ENCODE data around the gene ANO10.

ANO10 gene

DNA sequence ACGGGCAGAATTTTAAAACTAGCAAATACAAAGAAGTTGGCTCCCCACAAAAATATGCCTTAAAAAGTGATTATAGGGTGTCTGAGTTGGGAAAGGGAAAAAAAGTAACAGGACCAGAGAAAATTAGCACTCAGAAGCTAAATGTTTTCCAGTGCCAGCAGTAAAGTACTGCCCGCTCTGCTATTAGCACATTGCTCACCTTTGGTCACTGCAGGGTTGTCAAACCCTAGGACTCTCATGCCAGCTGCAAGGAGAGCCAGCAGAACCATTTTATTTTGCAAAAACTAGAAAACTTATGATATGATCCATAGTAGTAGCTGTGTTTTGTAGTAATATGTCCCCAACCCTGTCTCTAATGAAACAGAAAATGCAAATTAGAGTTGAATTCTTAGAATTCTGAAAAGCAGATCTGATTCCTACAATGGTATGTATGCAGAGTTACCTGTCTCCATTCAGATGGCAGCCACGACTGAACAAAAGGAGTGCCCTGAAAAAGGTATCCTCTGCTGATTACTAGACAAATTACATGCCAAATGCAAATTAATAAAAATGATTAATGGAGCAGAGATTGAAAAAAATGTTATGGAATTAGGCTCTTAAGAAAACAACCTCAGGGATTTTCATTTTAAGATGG is 185.2 kb downstream of the ANO10 start:
- Histone ChIP-seq H3K9ac (ENCODE audit: low read depth in 1 of 2, low read length in 2 of 2) (no peak overlapping the region), H3K4me3 (ENCODE audit: low read depth in 1 of 2, low read length in 2 of 2) (no peak overlapping the region)

GRCh38 chr3:43435706-43436105 is 186.1 kb downstream of the ANO10 start:
- H3K27me3 ChIP-seq (ENCODE audit: control insufficient read depth in 1 of 2, insufficient read depth in 2 of 2, low read length in 2 of 2), result no peaks in the 10 kb centered on the region
- no peak overlapping the region for H3K4me3 ChIP-seq (ENCODE audit: low read depth in 1 of 2, low read length in 2 of 2)
- H3K9ac ChIP-seq (ENCODE audit: low read depth in 1 of 2, low read length in 2 of 2), result no peak overlapping the region
- H3K4me1 ChIP-seq (ENCODE audit: control insufficient read depth in 1 of 2, insufficient read depth in 2 of 2, low read length in 2 of 2), result no peaks in the 10 kb centered on the region
- no peak overlapping the region for H3K27ac ChIP-seq (ENCODE audit: low read depth, low read length)
- no peaks in the 10 kb centered on the region for H3K9me3 ChIP-seq (ENCODE audit: control insufficient read depth in 1 of 2, low read length in 2 of 2)
- H3K36me3 ChIP-seq (ENCODE audit: control insufficient read depth in 1 of 2, insufficient read depth in 2 of 2, low read length in 2 of 2), result peaks cover 0 to 6% of the 10 kb centered on the region in 2 donors

More for the DNA sequence above, 185.2 kb downstream of the ANO10 start:
- H3K27me3 ChIP-seq (ENCODE audit: control insufficient read depth in 1 of 2, insufficient read depth in 2 of 2, low read length in 2 of 2), result no peaks in the 10 kb centered on the region
- H3K27ac ChIP-seq (ENCODE audit: low read depth, low read length), result no peak overlapping the region
- no peaks in the 10 kb centered on the region for H3K4me1 ChIP-seq (ENCODE audit: control insufficient read depth in 1 of 2, insufficient read depth in 2 of 2, low read length in 2 of 2)
- no peaks in the 10 kb centered on the region for H3K9me3 ChIP-seq (ENCODE audit: control insufficient read depth in 1 of 2, low read length in 2 of 2)
- H3K36me3 ChIP-seq (ENCODE audit: control insufficient read depth in 1 of 2, insufficient read depth in 2 of 2, low read length in 2 of 2), result peaks cover 0 to 3% of the 10 kb centered on the region in 2 donors

GRCh38 chr3:43434431-43434830 is 187.4 kb downstream of the ANO10 start:
- H3K27ac ChIP-seq (ENCODE audit: low read depth, low read length), result no peak overlapping the region
- H3K9me3 ChIP-seq (ENCODE audit: control insufficient read depth in 1 of 2, low read length in 2 of 2), result no peaks in the 10 kb centered on the region
- H3K27me3 ChIP-seq (ENCODE audit: control insufficient read depth in 1 of 2, insufficient read depth in 2 of 2, low read length in 2 of 2), result no peaks in the 10 kb centered on the region

DNA sequence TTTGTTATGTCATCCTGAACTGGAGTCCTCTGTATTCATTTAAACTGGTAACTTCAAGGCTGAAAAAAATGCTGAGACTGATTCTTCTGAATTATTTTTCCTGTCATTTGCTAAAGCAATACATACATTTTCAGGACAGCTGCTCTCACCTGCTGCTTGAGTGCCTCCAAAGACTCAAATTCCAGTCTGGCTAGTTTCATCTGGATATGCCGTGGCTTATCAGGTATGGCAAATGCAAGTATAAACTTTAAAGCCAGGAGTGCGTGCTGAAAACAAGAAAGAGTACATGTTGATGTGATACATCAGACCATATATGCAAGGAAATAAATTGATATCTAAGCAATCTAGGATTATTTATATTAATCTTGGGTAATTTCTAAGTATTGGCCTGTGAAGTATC is 189.3 kb downstream of the ANO10 start:
- H3K9me3 ChIP-seq (ENCODE audit: control insufficient read depth in 1 of 2, low read length in 2 of 2), result no peaks in the 10 kb centered on the region
- no peaks in the 10 kb centered on the region for H3K27me3 ChIP-seq (ENCODE audit: control insufficient read depth in 1 of 2, insufficient read depth in 2 of 2, low read length in 2 of 2)
- H3K4me3 ChIP-seq (ENCODE audit: low read depth in 1 of 2, low read length in 2 of 2), result no peak overlapping the region
- H3K27ac ChIP-seq (ENCODE audit: low read depth, low read length), result no peak overlapping the region
- H3K36me3 ChIP-seq (ENCODE audit: control insufficient read depth in 1 of 2, insufficient read depth in 2 of 2, low read length in 2 of 2), result peaks cover 0 to 6% of the 10 kb centered on the region in 2 donors
- no peak overlapping the region for H3K9ac ChIP-seq (ENCODE audit: low read depth in 1 of 2, low read length in 2 of 2)
- H3K4me1 ChIP-seq (ENCODE audit: control insufficient read depth in 1 of 2, insufficient read depth in 2 of 2, low read length in 2 of 2), result no peaks in the 10 kb centered on the region

More at GRCh38 chr3:43434431-43434830, 187.4 kb downstream of the ANO10 start:
- Histone ChIP-seq H3K9ac (ENCODE audit: low read depth in 1 of 2, low read length in 2 of 2) (no peak overlapping the region), H3K4me1 (ENCODE audit: control insufficient read depth in 1 of 2, insufficient read depth in 2 of 2, low read length in 2 of 2) (no peaks in the 10 kb centered on the region), H3K4me3 (ENCODE audit: low read depth in 1 of 2, low read length in 2 of 2) (no peak overlapping the region), H3K36me3 (ENCODE audit: control insufficient read depth in 1 of 2, insufficient read depth in 2 of 2, low read length in 2 of 2) (peaks cover 0 to 6% of the 10 kb centered on the region in 2 donors)

GRCh38 chr3:43426388-43426787 is 195.4 kb downstream of the ANO10 start:
- Histone ChIP-seq H3K9me3 (ENCODE audit: control insufficient read depth in 1 of 2, low read length in 2 of 2) (peaks cover 0 to 3% of the 10 kb centered on the region in 2 donors), H3K36me3 (ENCODE audit: control insufficient read depth in 1 of 2, insufficient read depth in 2 of 2, low read length in 2 of 2) (peaks cover 0 to 1% of the 10 kb centered on the region in 2 donors), H3K9ac (ENCODE audit: low read depth in 1 of 2, low read length in 2 of 2) (no peak overlapping the region), H3K4me3 (ENCODE audit: low read depth in 1 of 2, low read length in 2 of 2) (no peak overlapping the region), H3K27ac (ENCODE audit: low read depth, low read length) (no peak overlapping the region), H3K27me3 (ENCODE audit: control insufficient read depth in 1 of 2, insufficient read depth in 2 of 2, low read length in 2 of 2) (no peaks in the 10 kb centered on the region), H3K4me1 (ENCODE audit: control insufficient read depth in 1 of 2, insufficient read depth in 2 of 2, low read length in 2 of 2) (no peaks in the 10 kb centered on the region)

DNA sequence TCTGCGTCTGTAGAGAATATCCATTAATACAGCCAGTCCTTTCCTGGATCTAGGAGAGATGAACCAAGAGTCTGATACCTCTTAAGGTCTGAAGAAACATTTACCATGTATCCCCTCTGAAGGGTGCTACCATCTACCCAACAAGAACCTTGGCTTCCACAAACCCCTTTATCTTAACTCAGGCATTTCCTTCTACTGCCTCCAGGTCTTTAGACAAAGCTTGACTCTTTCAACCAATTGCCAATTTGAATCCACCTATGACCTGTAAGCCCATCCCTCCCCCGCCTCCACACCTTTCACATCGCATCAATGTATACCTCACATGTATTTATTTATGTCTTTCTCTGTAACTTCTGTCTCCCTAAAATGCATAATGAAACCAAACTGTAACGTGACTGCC is 196.0 kb downstream of the ANO10 start:
- no peak overlapping the region for H3K4me3 ChIP-seq (ENCODE audit: low read depth in 1 of 2, low read length in 2 of 2)
- H3K9ac ChIP-seq (ENCODE audit: low read depth in 1 of 2, low read length in 2 of 2), result no peak overlapping the region
- no peak overlapping the region for H3K27ac ChIP-seq (ENCODE audit: low read depth, low read length)
- H3K36me3 ChIP-seq (ENCODE audit: control insufficient read depth in 1 of 2, insufficient read depth in 2 of 2, low read length in 2 of 2), result peaks cover 0 to 3% of the 10 kb centered on the region in 2 donors
- peaks cover 0 to 3% of the 10 kb centered on the region in 2 donors for H3K9me3 ChIP-seq (ENCODE audit: control insufficient read depth in 1 of 2, low read length in 2 of 2)
- no peaks in the 10 kb centered on the region for H3K4me1 ChIP-seq (ENCODE audit: control insufficient read depth in 1 of 2, insufficient read depth in 2 of 2, low read length in 2 of 2)
- no peaks in the 10 kb centered on the region for H3K27me3 ChIP-seq (ENCODE audit: control insufficient read depth in 1 of 2, insufficient read depth in 2 of 2, low read length in 2 of 2)

DNA sequence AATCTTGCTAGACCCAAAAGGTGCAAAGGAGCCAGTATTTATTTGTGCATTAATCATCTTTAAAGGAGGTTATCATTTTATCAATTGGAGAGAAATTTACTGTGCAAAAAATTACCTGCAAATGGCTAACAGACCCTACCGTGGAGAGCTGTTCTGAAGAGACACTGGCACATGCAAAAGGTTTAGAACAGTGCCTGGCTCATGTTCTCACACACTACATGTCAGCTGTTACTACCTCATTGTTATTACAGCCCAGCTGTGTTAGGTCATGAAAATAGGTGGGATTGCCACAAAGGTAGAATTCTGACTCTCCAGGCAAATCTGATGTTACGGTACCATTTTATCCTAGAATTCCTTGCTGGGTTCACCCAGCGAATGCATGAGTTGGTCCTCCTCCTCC is 198.2 kb downstream of the ANO10 start:
- Histone ChIP-seq H3K4me1 (ENCODE audit: control insufficient read depth in 1 of 2, insufficient read depth in 2 of 2, low read length in 2 of 2) (no peaks in the 10 kb centered on the region), H3K27ac (ENCODE audit: low read depth, low read length) (no peak overlapping the region), H3K4me3 (ENCODE audit: low read depth in 1 of 2, low read length in 2 of 2) (no peak overlapping the region), H3K9ac (ENCODE audit: low read depth in 1 of 2, low read length in 2 of 2) (no peak overlapping the region), H3K27me3 (ENCODE audit: control insufficient read depth in 1 of 2, insufficient read depth in 2 of 2, low read length in 2 of 2) (no peaks in the 10 kb centered on the region), H3K9me3 (ENCODE audit: control insufficient read depth in 1 of 2, low read length in 2 of 2) (peaks cover 0 to 3% of the 10 kb centered on the region in 2 donors), H3K36me3 (ENCODE audit: control insufficient read depth in 1 of 2, insufficient read depth in 2 of 2, low read length in 2 of 2) (peaks cover 0 to 4% of the 10 kb centered on the region in 2 donors)

DNA sequence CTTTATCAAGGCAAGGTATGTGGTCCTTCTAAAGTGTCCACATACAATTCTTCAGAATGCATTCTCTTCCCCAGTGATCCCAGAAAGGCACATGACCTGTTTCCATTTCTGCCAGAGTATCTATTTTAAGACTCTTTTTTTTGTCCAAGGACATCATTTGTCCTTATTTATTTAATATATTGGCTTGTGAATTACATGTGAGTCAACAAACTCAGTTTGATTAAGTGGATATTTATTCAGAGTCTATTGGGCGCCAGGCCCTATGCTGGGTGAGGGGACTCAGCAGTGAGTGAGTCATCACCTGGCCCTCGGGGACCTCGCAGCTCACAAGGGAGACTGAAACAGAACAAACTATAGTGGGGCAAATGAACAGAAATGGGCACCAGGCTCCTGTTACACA is 198.7 kb downstream of the ANO10 start:
- Histone ChIP-seq H3K4me3 (ENCODE audit: low read depth in 1 of 2, low read length in 2 of 2) (no peak overlapping the region), H3K4me1 (ENCODE audit: control insufficient read depth in 1 of 2, insufficient read depth in 2 of 2, low read length in 2 of 2) (no peaks in the 10 kb centered on the region), H3K36me3 (ENCODE audit: control insufficient read depth in 1 of 2, insufficient read depth in 2 of 2, low read length in 2 of 2) (peaks cover 0 to 4% of the 10 kb centered on the region in 2 donors), H3K27me3 (ENCODE audit: control insufficient read depth in 1 of 2, insufficient read depth in 2 of 2, low read length in 2 of 2) (no peaks in the 10 kb centered on the region), H3K27ac (ENCODE audit: low read depth, low read length) (no peak overlapping the region), H3K9me3 (ENCODE audit: control insufficient read depth in 1 of 2, low read length in 2 of 2) (peaks cover 0 to 3% of the 10 kb centered on the region in 2 donors), H3K9ac (ENCODE audit: low read depth in 1 of 2, low read length in 2 of 2) (no peak overlapping the region)

DNA sequence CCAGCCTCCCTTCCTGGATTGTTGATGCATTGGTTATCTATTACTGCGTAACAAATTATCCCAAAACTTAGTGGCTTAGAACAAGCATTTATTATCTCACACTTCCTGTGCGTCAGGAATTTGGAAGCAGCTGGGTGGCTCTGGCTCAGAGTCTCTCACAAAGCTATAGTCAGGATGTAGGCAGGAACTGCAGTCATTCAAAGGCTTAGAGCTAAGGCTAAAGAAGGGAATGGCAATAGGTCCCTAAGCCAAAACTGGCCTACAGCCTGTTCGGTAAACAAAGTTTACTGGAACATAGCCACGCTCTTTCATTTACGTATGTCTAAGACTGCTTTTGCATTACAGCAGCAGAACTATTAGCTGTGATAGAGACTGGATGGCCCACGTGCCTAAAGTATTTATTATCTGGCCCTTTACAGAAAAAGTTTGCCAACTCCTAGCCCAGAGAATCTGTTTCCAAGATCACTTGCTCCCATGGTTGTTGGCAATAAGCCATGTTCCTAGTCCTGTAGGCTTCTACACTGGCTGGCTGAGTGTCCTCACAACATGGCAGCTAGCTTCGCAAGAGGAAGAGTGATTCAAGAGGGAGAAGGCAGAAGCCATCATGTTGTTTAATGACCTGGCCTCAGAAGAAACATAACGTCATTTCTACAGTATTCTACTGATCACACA is 203.1 kb downstream of the ANO10 start:
- Histone ChIP-seq H3K36me3 (ENCODE audit: control insufficient read depth in 1 of 2, insufficient read depth in 2 of 2, low read length in 2 of 2) (peaks cover 0 to 4% of the 10 kb centered on the region in 2 donors), H3K9ac (ENCODE audit: low read depth in 1 of 2, low read length in 2 of 2) (no peak overlapping the region), H3K9me3 (ENCODE audit: control insufficient read depth in 1 of 2, low read length in 2 of 2) (no peaks in the 10 kb centered on the region), H3K27ac (ENCODE audit: low read depth, low read length) (no peak overlapping the region), H3K4me3 (ENCODE audit: low read depth in 1 of 2, low read length in 2 of 2) (no peak overlapping the region), H3K27me3 (ENCODE audit: control insufficient read depth in 1 of 2, insufficient read depth in 2 of 2, low read length in 2 of 2) (no peaks in the 10 kb centered on the region), H3K4me1 (ENCODE audit: control insufficient read depth in 1 of 2, insufficient read depth in 2 of 2, low read length in 2 of 2) (no peaks in the 10 kb centered on the region)

GRCh38 chr3:43417133-43417532 is 204.7 kb downstream of the ANO10 start:
- Histone ChIP-seq H3K4me1 (ENCODE audit: control insufficient read depth in 1 of 2, insufficient read depth in 2 of 2, low read length in 2 of 2) (no peaks in the 10 kb centered on the region), H3K27ac (ENCODE audit: low read depth, low read length) (no peak overlapping the region), H3K4me3 (ENCODE audit: low read depth in 1 of 2, low read length in 2 of 2) (no peak overlapping the region), H3K27me3 (ENCODE audit: control insufficient read depth in 1 of 2, insufficient read depth in 2 of 2, low read length in 2 of 2) (no peaks in the 10 kb centered on the region), H3K9me3 (ENCODE audit: control insufficient read depth in 1 of 2, low read length in 2 of 2) (no peaks in the 10 kb centered on the region), H3K36me3 (ENCODE audit: control insufficient read depth in 1 of 2, insufficient read depth in 2 of 2, low read length in 2 of 2) (peaks cover 0 to 4% of the 10 kb centered on the region in 2 donors), H3K9ac (ENCODE audit: low read depth in 1 of 2, low read length in 2 of 2) (no peak overlapping the region)

Data from duodenal mucosa (tissue), 2 donors.